Activated CD4-positive, alpha-beta memory T cell treated with anti-CD3 and anti-CD28 coated beads, Interleukin-2, amount 10 ng/mL, durations not matched to agents 7 days and 5 days (primary cell): ENCODE results near the gene ST8SIA1. TPM values are rescaled to one million over a fixed set of nuclear protein-coding genes. Genes with fewer than 3 reads are reported as not detected.
A peak's percentile ranks its signal among the peaks of the same experiment; 100 is the strongest.

Experiments
- CTCF ChIA-PET: fragments of 350-600 bp; sonication (Branson Sonifier 250); formaldehyde crosslinking; loops from one replicate; lab custom pipeline; 2021; ENCODE audit warnings: antibody characterized with exemption, inconsistent platforms; lab: Charles Lee
- POLR2A ChIA-PET: fragments of 350-600 bp; sonication (Branson Sonifier 250); formaldehyde crosslinking; loops from one replicate; lab custom pipeline; 2021; ENCODE audit warnings: antibody characterized with exemption; lab: Charles Lee
- DNase-seq: peaks from one replicate; pipeline ENCODE4 v3.0.0-alpha.2; 2020
- H3K27ac Mint-ChIP-seq: one replicate; pipeline ENCODE4 v1.8.0; 2021; ENCODE audit warnings: mild to moderate bottlenecking, mixed read lengths
- H3K27me3 Mint-ChIP-seq: one replicate; pipeline ENCODE4 v1.8.0; 2021; ENCODE audit warnings: mixed read lengths
- H3K36me3 Mint-ChIP-seq: one replicate; pipeline ENCODE4 v1.8.0; 2021; ENCODE audit warnings: low read depth, mixed read lengths
- H3K4me1 Mint-ChIP-seq: one replicate; pipeline ENCODE4 v1.8.0; 2021; ENCODE audit warnings: mixed read lengths
- H3K4me3 Mint-ChIP-seq: one replicate; pipeline ENCODE4 v1.8.0; 2021; ENCODE audit warnings: mild to moderate bottlenecking, mixed read lengths
- H3K9me3 Mint-ChIP-seq: one replicate; pipeline ENCODE4 v1.8.0; 2021; ENCODE audit warnings: mixed read lengths
- total RNA-seq, 2 experiments: library from RNA; stranded (reverse); gene quantifications; one replicate each; pipeline ENCODE4 v1.2.3, GENCODE V29; 2021

The ST8SIA1 gene
- total RNA-seq, 2 experiments from 2014 or later = 2.6 to 3.1 TPM

GRCh38 chr12:22321638-22322037 is 12.9 kb downstream of the ST8SIA1 start:
- Mint-ChIP-seq H3K27ac (peak overlapping the region; percentile 41), H3K4me1 (peaks cover 19% of the 10 kb centered on the region), H3K27me3 (no peaks in the 10 kb centered on the region), H3K9me3 (peaks cover 4% of the 10 kb centered on the region), H3K4me3 (no peak overlapping the region), H3K36me3 (peaks cover 4% of the 10 kb centered on the region)
- POLR2A ChIA-PET = interaction anchor here (1.4 to 1.6 kb wide), 3 partner anchors 12 to 34 kb away, joined by 3 to 9 read pairs (median 5); no protein-coding TSS in a partner anchor
- CTCF ChIA-PET = interaction anchor here (1.0 to 4.8 kb wide), 3 partner anchors 11 to 122 kb away, joined by 3 to 14 read pairs (median 3); no protein-coding TSS in a partner anchor
- DNase-seq = no peak

DNA sequence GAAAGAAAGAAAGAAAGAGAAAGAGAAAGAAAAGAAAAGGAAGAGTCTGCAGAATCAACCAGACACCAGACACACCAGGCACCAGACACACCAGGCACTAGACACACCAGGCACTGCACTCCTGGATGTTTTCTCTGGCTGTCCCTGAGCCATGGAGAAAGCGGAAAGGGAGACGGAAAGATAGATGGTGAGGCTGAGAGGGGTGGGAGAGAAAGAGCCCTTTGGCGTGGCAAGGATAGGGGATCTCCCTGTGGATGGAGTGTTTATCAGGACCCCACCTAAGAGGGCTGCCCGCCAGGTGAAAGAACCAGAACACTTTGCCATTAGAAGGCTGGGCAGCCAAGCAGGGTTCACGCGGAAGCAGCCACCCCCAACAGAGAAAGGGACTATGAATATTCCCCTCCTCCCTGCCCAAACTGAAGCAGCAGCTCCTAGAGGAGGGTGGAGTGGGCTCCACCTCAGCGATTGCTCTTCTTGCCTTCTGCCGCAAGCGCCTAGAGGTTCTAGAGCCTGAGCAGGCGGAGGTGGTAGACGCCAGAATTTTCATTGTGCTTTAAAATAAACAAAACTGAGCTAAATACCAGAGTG is 13.4 kb downstream of the ST8SIA1 start:
- Mint-ChIP-seq H3K27ac (peak overlapping the region; percentile 41), H3K27me3 (no peaks in the 10 kb centered on the region), H3K4me1 (peaks cover 19% of the 10 kb centered on the region), H3K9me3 (peaks cover 4% of the 10 kb centered on the region), H3K4me3 (no peak overlapping the region), H3K36me3 (peaks cover 4% of the 10 kb centered on the region)
- DNase-seq = no peak
- CTCF ChIA-PET = interaction anchor here (1.0 to 4.8 kb wide), 3 partner anchors 12 to 122 kb away, joined by 3 to 14 read pairs (median 3); no protein-coding TSS in a partner anchor
- POLR2A ChIA-PET = interaction anchor here (1.4 to 1.6 kb wide), 3 partner anchors 11 to 33 kb away, joined by 3 to 9 read pairs (median 5); no protein-coding TSS in a partner anchor

DNA sequence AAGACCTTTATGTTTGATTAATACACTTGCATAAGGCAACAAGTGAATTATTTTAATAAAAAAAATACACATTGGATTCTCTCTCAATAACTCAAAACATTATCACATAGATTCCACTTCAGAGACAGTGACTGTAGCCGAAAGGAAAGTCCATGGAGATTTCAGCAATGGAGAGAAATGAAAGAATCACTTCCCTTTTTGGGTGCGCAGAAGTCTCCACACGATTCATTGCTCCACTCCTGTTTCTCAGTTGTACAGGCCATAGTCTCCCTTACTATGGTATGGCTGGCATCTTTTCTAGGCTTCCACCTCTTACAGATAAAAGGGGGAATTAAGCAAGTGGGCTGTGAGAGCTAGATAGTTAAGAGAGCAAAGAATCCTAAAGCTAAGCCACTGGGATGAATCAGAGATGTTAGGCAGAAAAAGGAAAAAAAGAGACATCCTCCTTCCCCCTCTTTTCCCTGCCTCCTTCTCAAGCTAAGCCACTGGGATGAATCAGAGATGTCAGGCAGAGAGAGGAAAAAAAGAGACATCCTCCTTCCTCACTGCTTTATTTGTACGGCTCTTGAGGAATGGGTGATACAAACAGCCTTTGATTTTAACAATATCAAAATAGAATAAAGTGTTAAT is 16.3 kb downstream of the ST8SIA1 start:
- H3K27ac Mint-ChIP-seq = no peak overlapping the region
- ChIA-PET CTCF (interaction anchor here (4.8 kb wide), 1 partner anchor 17 kb away, joined by 14 read pairs; no protein-coding TSS in a partner anchor), POLR2A (no interaction called here)
- H3K36me3 Mint-ChIP-seq = no peaks in the 10 kb centered on the region
- DNase-seq = no peak
- H3K4me1 Mint-ChIP-seq = peaks cover 19% of the 10 kb centered on the region
- H3K27me3 Mint-ChIP-seq = no peaks in the 10 kb centered on the region
- H3K4me3 Mint-ChIP-seq = no peak overlapping the region
- H3K9me3 Mint-ChIP-seq = no peaks in the 10 kb centered on the region

GRCh38 chr12:22313963-22314330 is 20.6 kb downstream of the ST8SIA1 start:
- Mint-ChIP-seq H3K36me3 (no peaks in the 10 kb centered on the region), H3K27me3 (no peaks in the 10 kb centered on the region), H3K4me3 (no peak overlapping the region), H3K27ac (no peak overlapping the region), H3K4me1 (no peaks in the 10 kb centered on the region), H3K9me3 (no peaks in the 10 kb centered on the region)
- ChIA-PET CTCF (no interaction called here), POLR2A (no interaction called here)
- DNase-seq = no peak

DNA sequence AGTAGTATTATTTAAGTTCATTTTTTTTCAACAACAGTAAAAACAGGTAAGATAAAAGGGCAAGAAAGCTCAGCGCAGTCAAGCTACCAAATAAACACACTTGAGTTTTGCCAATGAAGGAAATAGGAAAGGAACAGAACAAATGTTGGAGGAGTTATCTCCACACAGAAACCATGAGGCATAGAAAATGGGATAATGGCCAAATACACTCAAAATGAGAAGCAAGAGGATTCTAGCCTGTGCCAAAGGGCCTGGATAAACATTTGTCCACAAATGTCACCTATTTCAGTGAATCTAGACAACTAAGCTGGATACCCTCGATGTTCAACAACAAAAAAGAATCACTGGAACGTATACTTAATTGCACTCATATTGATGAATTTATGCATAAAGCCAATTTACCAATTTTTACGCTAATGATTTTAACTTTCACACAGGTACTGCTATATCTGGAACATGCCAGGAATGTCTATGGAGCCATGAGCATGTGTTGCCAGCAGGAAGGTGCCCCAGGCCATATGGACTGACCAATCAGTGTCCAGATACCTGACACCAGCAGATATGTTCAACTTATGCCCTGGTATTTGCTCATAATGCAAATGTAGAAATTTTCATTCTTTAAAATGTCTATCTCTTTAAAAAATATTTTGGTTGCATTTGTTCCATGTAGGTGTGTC is 21.1 kb downstream of the ST8SIA1 start:
- Mint-ChIP-seq H3K36me3 (no peaks in the 10 kb centered on the region), H3K9me3 (no peaks in the 10 kb centered on the region), H3K27me3 (no peaks in the 10 kb centered on the region), H3K27ac (no peak overlapping the region), H3K4me3 (no peak overlapping the region), H3K4me1 (no peaks in the 10 kb centered on the region)
- ChIA-PET POLR2A (no interaction called here), CTCF (no interaction called here)
- no peak for DNase-seq

DNA sequence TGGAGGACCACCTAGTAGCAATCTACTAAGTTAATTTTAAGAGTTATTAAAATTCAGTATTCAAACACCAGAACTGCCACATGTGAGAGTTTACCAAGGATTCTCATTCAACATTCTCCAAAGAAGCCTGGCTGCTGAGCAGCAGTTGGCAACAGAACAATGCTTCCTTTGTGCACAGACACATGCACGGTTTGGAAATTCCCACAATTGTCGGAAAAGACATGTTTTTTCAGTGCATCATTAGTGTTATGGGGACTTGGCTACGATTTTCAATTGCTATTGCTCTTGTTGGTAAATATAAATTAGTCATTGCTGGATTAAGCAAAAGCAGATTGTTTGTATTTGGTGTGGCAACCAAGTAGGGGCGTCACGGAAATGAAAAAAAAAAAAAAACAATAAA is 22.2 kb downstream of the ST8SIA1 start:
- ChIA-PET POLR2A (no interaction called here), CTCF (no interaction called here)
- Mint-ChIP-seq H3K4me1 (no peaks in the 10 kb centered on the region), H3K4me3 (no peak overlapping the region), H3K9me3 (no peaks in the 10 kb centered on the region), H3K27me3 (no peaks in the 10 kb centered on the region), H3K36me3 (no peaks in the 10 kb centered on the region), H3K27ac (no peak overlapping the region)
- no peak for DNase-seq

DNA sequence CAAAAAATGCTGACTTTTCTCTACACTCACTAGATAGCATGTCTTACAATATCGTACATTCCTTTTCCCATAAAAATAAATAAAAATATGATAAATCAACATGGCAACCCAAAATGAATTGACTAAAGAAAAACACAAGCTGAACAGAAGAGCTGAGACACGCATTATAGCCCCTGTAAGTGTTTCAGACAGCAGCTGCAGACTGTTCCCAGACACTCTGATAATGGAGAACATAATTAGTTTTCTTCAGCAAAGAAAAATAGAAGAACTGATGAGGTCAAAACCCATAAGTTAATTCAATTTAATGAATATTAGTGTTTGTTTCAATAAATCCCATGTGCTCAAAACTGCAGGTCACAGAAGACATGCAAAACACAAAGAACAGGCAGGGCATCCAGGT is 23.8 kb downstream of the ST8SIA1 start:
- ChIA-PET CTCF (no interaction called here), POLR2A (no interaction called here)
- H3K4me3 Mint-ChIP-seq = no peak overlapping the region
- no peak overlapping the region for H3K27ac Mint-ChIP-seq
- H3K36me3 Mint-ChIP-seq = no peaks in the 10 kb centered on the region
- H3K4me1 Mint-ChIP-seq = no peaks in the 10 kb centered on the region
- no peaks in the 10 kb centered on the region for H3K9me3 Mint-ChIP-seq
- no peak for DNase-seq
- H3K27me3 Mint-ChIP-seq = no peaks in the 10 kb centered on the region

- H3K4me3 Mint-ChIP-seq = no peak overlapping the region
- H3K27ac Mint-ChIP-seq = no peak overlapping the region
- no peak for DNase-seq
- POLR2A ChIA-PET = interaction anchor here (1.0 kb wide), 1 partner anchor 11 kb away, joined by 3 read pairs; no protein-coding TSS in a partner anchor
- H3K4me1 Mint-ChIP-seq = no peaks in the 10 kb centered on the region
- H3K27me3 Mint-ChIP-seq = no peaks in the 10 kb centered on the region
- no peaks in the 10 kb centered on the region for H3K9me3 Mint-ChIP-seq
- CTCF ChIA-PET = no interaction called here
- no peaks in the 10 kb centered on the region for H3K36me3 Mint-ChIP-seq
Observed at GRCh38 chr12:22310275-22310674, 24.2 kb downstream of the ST8SIA1 start.

- Mint-ChIP-seq H3K36me3 (no peaks in the 10 kb centered on the region), H3K9me3 (peaks cover under 1% of the 10 kb centered on the region), H3K27me3 (no peaks in the 10 kb centered on the region), H3K4me1 (no peaks in the 10 kb centered on the region), H3K27ac (no peak overlapping the region), H3K4me3 (no peak overlapping the region)
- DNase-seq = no peak
- CTCF ChIA-PET = no interaction called here
- POLR2A ChIA-PET = no interaction called here
Observed at GRCh38 chr12:22307811-22308210, 26.7 kb downstream of the ST8SIA1 start.

- H3K4me1 Mint-ChIP-seq = no peaks in the 10 kb centered on the region
- peaks cover 3% of the 10 kb centered on the region for H3K9me3 Mint-ChIP-seq
- H3K27ac Mint-ChIP-seq = no peak overlapping the region
- no peaks in the 10 kb centered on the region for H3K36me3 Mint-ChIP-seq
- no peak for DNase-seq
- no peaks in the 10 kb centered on the region for H3K27me3 Mint-ChIP-seq
- H3K4me3 Mint-ChIP-seq = no peak overlapping the region
- ChIA-PET CTCF (no interaction called here), POLR2A (no interaction called here)
Observed at GRCh38 chr12:22306311-22306710, 28.2 kb downstream of the ST8SIA1 start.

- Mint-ChIP-seq H3K27ac (no peak overlapping the region), H3K9me3 (peaks cover 11% of the 10 kb centered on the region)
- CTCF ChIA-PET = interaction anchor here (0.7 kb wide), 3 partner anchors 31 to 91 kb away, joined by 3 read pairs; no protein-coding TSS in a partner anchor
Observed at GRCh38 chr12:22304341-22304740, 30.2 kb downstream of the ST8SIA1 start.

GRCh38 chr12:22299294-22299912 is 35.1 kb downstream of the ST8SIA1 start:
- no peaks in the 10 kb centered on the region for H3K36me3 Mint-ChIP-seq
- H3K27me3 Mint-ChIP-seq = no peaks in the 10 kb centered on the region

More at GRCh38 chr12:22304341-22304740, 30.2 kb downstream of the ST8SIA1 start:
- H3K27me3 Mint-ChIP-seq = no peaks in the 10 kb centered on the region
- DNase-seq = no peak
- no peak overlapping the region for H3K4me3 Mint-ChIP-seq
- POLR2A ChIA-PET = no interaction called here
- no peaks in the 10 kb centered on the region for H3K36me3 Mint-ChIP-seq
- no peaks in the 10 kb centered on the region for H3K4me1 Mint-ChIP-seq

DNA sequence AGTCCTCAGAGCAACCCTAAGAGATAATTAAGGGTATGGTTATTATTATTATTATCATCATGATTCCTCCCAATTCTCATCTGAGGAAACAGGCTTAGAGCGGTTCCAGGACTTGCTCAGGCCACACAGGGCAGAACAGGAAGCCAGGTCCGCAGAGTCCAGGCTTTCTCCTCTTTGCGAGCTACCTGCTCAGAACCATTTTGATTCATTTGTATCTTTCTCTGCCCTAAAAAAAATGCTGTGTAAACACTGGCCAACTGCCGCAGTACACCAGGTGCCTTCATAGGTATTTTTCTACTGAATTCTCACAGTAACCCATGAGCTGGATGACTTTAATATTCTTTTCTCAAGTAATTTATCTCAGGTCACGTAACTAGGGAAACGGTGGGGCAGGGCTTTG is 45.3 kb downstream of the ST8SIA1 start:
- H3K27ac Mint-ChIP-seq = no peak overlapping the region
- ChIA-PET CTCF (no interaction called here), POLR2A (no interaction called here)
- H3K4me1 Mint-ChIP-seq = peaks cover 26% of the 10 kb centered on the region
- H3K36me3 Mint-ChIP-seq = no peaks in the 10 kb centered on the region
- H3K9me3 Mint-ChIP-seq = peaks cover 3% of the 10 kb centered on the region
- H3K4me3 Mint-ChIP-seq = no peak overlapping the region
- no peak for DNase-seq
- H3K27me3 Mint-ChIP-seq = no peaks in the 10 kb centered on the region

More at GRCh38 chr12:22299294-22299912, 35.1 kb downstream of the ST8SIA1 start:
- Mint-ChIP-seq H3K4me1 (no peaks in the 10 kb centered on the region), H3K4me3 (no peak overlapping the region), H3K27ac (no peak overlapping the region), H3K9me3 (peaks cover 20% of the 10 kb centered on the region)
- CTCF ChIA-PET = no interaction called here
- no peak for DNase-seq
- POLR2A ChIA-PET = no interaction called here
